Islet of Langerhans (tissue), 1 donor: ENCODE measurements around the gene HPCAL1.

Experiments used
- FAIRE-seq: peaks from one replicate; lab custom pipeline; 2011; peaks lifted over from hg19 to GRCh38; lab: Jason Lieb, UNC

HPCAL1 gene

DNA sequence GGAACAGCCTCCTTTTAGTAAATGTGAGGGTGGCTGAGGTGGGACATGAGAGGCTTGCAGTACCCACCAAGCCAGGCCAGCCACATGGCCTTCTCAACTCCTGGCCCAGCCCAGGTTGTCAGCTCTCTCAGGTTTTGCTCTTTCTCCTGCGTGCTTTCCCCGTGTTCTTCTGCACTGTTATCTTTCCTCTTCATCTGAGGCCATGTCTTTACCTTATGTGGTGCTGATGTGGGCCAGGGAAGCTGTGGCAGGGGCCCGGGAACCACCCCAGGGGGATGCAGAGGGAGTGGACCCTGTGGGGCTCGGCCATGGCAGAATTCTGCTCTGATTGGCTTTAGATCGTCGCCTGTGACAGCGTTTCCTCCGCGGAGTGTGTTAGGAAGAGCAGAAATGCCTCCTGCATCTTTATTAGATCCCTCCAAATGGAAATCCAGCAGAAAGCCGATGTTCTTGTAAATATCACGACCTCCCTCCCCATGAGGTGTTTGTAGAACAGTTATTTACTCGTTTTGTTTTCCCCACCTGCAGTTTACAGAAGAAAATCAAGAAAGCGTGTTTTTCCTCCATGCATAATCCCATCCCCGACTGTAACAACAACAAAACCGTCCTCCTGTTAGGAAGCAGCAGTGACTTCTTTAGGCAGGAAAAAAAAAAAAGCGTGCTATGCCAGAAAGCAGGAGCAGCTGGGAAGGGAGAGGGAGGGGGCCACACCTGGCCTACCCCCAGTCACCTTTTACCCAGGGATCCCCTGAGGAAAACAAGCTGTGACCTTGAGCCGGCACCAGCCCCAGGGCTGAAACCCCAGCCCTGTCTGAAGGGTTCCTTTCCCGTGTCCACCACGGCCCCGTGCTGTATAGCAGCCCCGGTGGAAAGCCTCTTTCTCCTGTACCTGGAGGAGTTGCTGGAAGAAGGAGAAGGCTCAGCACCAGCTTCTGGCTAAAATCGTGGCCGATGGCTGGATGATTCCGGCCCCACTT is 54.8 kb downstream of the HPCAL1 start:
- no peak for FAIRE-seq

DNA sequence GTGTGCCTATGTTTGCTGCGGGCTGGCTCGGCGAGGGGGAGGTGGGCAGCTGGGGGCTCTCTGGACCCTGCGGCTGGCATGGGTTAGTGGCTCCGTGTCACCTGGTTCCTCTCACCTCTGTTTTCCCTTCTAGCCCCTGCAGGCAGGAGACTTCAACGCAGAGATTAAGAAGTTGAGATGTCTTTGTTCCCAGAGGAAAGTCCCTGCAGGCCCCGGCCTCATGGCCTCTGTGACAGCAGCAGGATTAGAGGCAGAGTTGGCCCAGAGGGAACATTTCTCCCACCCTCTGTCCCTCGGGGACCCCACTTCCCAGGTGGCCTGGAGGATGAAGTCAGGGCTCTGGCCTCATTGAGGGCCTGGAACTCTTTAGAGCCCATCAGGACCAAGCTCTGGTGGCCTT is 56.5 kb downstream of the HPCAL1 start:
- FAIRE-seq, result no peak

DNA sequence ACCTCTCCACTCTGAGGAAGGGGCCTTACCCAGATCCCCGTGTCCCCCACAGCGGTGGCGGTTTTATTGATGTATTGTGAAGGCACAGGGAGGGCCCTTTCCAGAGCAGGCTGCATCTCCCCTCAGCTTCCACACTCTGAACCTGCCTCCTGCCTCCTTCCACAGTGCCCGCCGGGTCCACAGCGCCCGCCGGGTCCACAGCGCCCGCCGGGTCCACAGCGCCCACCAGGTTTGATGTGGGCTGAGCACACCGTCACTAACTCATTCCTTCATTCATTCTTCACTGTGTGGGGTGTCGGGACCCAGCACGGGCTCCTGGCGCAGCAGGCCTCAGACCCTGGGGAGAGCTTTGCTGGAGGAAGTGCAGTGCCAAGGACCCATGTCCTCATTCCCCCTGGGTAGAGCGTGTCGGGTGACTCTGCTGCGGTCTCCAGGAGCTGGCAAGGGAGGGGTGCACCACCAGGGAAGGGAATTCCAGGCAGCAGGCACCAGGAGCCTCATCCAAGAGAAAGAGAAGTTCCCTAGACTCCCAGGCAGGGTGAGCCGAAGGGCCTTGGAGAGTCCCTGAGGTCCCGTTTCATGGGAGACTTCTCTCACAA is 57.1 kb downstream of the HPCAL1 start:
- no peak for FAIRE-seq

DNA sequence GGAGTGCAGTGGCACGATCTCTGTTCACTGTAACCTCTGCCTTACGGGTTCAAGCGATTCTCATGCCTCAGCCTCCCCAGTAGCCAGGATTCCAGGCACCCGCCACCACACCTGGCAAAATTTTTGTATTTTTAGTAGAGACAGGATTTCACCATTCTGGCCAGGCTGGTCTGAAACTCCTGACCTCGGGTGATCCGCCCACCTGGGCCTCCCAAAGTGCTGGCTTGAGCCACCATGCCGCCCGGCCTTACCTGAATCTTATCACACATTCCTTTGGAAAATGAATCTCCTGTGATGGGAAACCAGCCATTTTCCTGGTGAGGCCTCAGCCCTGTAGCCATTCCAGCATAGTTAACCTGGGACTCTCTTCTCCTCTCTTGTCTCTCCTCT is 57.8 kb downstream of the HPCAL1 start:
- FAIRE-seq, result no peak

DNA sequence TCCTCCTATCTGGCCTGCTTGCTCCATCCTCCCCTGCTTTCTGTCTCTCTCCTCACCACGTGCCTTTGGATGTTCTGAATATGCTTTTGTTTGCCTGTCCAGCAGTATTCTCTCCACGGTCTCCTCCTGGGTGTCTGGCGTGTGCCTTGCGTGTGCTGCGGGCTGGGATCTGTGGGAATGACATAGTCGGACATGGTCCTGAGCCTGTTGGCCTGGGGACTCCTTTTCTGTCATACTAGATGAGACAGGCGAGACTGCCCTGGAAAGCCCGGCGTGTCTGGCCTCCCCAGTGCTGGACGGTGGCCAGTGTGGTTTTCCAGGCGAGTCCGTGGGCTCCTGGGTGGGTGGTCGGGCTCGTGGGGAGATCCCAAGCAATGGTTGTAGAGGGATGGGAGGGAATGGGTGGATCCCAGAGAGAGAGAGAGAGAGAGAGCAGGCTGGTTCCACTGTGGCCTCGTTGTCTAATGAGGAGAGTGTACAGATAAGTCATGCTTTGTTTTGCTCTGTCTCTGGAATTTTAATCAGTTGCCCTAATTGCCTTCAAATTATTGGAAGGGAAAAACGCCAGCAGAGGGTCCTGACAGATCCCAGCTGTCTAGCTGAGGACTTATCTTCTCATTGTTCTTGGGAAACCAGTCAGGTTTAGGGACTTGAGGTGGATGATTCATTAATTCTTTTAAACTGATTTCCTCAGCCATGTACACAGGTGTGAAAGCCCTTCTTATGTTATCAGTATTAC is 58.3 kb downstream of the HPCAL1 start:
- FAIRE-seq, result no peak

DNA sequence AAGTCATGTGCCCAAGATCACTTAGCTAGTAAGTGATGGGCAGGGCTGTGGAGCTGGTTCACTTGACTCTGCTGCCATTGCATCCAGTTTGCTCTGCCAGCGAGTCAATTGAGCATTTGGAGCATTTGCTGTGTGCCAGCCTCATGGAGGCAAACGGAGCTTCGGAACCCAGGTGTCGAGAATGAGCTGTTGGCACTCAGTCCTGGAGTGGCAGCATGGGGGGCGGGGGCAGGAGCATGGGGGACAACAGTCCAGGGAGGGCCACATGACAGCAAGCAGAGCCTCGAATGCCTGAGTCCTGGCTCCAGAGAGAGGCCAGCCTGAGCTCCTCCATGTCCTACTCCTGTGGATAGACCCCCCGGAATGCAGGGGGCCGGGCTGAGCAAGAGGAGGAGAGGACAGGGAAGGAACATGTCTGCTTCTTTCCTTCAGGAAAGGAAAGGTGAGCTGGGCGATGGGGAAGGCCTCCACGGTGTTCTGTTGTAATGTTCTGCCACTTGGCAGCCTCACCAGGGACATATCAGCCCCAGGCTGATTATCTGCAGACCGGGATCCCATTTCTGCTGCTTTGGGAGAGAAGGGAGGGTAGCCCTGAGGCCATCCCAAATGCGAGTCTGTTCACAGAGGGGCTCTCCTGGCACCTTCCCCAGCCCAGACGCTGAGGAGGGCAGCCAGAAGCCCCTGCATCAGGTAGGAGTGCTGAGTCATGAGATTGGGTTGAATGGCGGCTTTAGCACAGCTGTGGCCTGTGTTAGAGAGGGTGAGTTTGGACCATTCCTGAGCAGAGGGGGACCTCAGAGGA is 59.6 kb downstream of the HPCAL1 start:
- FAIRE-seq, result no peak

DNA sequence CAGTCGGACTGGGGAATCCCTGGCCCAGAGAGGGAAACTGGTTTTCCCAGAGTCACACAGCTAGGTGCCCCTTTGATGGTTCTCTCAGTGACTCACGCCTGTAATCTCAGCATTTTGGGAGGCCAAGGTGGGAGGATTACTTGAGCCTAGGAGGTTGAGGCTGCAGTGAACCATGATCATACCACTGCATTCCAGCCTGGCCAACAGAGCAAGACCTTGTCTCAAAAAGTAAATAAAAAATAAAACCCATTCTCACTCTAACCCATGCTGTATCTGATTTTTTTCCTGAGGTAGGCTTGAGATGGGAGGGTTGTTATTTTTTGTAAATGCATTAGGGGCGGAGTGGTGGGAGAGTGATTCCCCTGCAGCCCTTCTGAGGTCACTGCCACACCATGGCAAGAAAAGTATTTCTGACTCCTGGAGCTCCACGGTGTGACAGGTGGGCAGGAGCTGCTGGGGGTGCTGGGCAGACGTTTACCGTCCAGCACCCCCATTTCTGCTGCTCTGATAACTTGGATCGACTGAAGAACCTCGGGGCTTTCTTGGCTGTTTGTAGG is 60.3 kb downstream of the HPCAL1 start:
- no peak for FAIRE-seq

DNA sequence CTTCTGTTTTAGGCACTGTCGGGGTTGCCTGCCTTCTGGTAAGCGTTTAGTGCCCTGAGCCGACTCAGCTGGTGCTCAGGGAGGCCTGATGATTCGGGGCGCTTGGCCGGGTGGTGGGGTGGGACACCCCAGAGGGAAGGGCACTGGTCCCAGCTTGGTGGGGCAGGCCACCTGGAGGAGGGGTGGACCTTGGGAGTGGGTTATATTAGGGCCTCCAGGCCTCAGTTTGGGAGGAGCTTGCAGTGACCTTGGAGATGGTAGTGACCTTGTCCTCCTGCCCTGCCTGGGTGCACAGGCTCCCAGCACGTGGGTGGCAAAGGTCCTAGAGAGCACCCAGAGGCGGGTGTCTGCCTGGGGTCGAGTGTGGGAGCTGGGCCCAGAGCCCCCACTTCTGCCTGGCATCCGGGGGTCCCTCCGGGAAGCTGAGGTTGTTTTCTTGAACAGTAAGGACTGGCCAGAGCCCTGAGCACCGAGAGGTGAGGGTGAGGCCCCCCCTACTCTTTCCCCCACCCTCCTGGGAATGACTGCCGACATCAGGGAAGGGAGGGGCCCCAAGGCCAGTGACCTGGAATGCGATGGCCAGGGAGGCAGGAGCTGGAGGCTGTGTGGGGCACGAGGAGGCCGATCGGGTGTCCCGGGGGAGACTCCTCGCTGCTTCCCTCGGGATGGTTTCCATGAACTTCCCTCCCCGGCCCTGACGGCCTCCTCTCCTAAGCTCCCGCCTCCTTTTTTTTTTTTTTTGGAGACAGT is 61.3 kb downstream of the HPCAL1 start:
- FAIRE-seq, result no peak

DNA sequence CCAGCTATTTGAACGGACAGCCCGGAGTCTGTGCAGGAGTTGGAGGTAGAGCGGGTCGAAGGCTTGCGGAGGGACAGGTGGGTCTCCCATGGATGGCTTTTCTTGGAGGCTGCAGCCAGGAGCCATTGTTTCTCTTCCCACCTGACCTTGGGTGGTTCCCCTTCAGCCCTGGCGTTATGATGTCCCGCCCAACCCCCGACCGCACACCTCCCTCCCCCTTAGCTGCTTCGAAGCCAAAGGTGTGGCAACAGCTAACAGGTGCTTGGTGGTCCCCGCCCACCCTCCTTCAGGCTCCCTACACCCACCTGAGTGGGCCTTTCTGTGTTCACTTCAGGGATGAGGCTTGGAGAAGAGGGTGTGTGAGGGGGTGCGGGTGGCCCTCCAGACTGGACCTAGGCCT is 62.7 kb downstream of the HPCAL1 start:
- FAIRE-seq, result no peak

DNA sequence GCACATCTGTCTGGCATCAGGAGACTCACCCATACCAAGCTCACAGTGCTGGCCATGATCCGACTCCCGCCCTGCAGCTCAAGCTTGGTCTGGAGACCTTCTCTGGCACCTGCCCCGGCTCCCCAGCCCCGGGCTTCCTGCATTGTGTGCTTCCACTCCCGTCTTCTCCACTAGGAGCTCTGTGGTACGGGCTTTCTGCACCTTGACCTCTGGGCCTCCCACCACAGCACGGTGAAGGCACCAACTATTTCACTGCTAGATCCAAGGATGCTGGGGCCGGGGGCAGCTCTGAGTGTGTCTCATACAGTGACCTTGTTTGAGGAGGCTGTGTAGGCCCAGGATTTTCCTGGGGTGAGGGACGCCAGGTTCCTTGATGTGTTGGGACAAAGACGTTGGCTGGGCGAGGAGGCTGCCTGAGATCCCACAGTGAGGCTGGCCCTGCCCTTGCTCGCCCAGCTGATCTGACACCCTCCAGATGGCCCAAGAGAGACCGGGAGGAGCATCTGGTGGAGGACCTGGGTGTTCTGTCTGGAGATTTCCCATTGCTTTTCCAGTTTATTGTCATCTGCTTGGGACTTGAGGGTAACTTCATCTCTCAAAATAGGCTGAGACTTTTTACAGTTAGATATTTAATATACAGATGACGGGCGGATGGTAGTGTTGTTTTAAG is 64.0 kb downstream of the HPCAL1 start:
- no peak for FAIRE-seq

DNA sequence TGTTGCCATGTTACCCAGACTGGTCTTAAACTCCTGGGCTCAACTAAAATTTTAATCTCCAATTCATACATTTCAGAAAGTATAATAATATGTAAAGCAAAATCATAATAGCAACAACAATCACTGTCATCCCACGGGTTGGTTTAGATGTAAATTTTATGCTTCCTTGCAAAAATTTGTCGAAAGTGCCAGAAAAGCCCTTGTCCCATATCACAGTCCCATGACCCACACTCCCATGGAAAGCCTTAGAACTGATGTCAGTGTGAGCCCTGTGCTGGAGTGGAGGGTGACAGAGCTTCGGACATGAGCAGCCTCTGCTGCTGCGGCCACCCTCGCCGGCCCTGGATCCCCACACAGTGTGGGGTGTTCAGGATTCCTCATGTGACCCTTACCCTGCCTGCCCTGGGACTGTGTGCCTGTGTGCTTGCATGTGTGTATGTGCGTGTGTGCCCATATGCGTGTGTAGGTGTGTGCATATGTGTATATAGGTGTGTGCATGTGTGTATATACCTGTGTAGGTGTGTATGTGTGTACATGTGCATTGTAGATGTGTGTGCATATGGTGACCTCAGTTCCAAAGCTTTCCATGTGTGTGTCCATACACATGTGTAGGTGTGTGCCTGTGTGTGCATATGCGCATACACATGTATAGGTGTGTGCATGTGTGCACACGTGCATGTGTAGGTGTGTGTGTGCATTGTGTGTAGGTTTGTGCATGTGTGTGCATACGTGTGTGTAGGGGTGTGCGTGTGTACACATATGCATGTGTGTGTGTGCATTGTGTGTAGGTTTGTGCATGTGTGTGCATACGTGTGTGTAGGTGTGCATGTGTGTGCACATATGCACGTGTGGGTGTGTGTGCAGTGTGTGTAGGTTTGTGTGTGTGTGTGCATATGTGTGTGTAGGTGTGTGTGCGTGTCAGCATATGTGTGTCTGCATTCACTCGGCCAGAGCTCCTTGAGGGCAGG is 65.1 kb downstream of the HPCAL1 start:
- no peak for FAIRE-seq

DNA sequence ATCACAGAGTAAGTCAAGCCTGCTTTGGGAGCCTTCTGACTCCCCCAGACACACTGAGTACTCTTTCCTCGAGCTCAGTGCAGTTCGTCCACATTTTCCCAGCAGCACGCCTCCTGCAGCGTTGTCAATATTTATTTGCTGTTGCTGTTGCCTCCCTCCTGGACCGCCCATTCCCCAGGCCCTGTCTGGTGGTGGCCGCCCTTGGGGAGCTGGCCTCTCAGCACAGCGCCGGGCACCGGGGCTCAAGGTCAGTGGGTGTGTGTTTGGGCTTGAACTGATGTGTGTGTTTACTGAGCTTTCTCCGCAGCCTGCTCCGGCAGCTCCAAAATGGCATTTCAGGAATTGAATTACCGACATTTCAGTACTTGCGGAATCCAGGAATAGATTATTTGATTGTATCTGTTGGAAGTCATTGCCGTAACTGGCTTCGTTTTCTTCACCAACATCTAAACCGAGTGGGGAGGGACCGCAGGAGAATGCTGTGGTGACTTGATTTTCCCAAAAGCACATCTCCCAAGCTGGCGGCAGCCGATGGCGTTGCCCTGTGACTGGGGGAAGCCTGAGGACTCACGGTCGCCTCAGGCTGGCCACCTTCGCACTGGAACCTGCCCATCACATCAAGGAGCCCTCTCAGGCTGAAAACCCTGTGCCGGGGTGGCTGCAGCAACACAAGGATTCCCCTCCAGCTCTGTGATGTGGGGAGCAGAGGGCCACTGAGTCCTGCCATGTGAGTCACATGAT is 66.0 kb downstream of the HPCAL1 start:
- no peak for FAIRE-seq

DNA sequence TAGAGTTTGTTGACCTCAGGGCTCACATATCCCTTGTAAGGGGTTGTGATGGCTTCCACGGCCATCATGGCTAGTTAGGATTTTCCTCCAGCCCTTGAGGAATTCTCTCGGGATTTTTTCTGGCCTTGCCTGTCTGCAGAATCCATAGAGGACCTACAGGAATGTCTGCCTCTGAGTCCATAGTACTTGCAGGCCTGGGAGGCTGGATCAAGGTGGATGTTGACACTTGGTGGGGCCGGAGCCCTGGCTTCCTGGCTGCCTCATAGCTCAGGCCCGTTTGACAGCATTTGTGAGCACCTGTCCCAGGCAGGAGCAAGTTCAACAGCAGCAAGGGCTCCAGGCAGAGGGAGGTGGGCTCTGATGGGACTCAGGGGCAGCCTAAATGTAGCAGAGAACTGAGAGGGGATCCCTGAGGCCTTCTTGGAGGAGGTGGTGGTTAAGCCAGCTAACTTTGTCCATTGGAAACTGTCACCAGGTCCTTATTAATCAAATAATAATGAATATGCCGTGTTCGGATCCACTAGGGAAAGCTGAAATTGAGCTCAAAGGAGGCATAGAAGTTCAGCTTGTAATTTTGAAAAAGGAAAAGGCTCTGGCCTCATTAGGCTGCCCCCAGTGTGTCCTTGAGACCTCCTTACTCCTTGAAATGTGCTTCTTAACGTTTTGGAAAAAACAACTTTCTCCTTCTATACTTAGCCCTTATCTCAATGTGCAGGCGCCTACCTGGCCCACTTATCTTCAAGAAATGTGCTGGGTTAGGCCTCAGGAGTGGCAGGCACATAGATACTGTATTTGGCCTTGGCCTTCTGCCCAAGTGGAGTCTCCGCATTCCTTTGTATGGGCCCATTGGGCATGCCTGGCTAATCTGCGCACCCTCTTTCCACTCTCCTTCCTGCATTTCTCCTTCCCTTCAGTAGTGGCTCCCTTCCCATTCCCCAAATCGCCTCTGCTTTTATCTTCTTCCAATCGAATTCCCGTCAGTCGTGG is 66.9 kb downstream of the HPCAL1 start:
- no peak for FAIRE-seq

DNA sequence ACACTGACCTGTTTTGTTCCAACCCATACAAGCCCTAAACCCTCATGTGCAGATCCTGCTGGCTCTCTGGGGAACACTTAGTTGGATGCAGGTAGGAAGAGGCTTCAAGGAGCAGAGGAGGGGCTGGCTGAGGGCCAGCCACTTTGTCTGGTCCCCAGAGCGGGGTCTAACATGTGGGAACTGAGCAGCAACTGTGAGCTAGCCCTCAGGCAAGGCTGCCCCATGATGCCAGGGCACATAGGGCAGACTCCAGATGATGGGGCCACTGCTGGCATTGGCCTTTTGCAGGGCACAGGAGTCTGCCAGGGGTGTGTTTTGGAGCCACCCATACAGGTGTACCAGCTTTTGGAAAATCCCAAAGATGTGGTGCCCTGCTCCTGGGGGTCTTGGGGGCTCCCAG is 67.7 kb downstream of the HPCAL1 start:
- FAIRE-seq, result no peak

DNA sequence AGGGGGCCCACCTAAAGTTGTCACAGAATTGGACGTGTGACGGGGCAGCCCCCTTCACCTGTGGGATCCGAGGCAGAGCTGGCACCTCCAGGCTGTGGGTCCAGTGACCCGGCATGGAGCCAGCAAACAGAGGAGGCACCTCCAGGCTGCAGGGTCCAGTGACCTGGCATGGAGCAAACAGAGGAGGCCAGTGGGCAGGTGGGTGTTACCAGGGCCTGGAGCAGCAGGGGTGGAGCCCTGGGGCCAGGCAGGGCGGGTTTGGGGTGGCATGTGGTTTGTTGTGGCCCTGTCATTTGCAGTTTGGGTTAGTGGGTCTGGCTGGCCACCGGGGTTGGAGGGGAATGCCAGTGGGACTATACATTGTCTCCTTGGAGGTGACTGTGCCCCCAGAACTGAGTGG is 68.2 kb downstream of the HPCAL1 start:
- FAIRE-seq, result no peak

DNA sequence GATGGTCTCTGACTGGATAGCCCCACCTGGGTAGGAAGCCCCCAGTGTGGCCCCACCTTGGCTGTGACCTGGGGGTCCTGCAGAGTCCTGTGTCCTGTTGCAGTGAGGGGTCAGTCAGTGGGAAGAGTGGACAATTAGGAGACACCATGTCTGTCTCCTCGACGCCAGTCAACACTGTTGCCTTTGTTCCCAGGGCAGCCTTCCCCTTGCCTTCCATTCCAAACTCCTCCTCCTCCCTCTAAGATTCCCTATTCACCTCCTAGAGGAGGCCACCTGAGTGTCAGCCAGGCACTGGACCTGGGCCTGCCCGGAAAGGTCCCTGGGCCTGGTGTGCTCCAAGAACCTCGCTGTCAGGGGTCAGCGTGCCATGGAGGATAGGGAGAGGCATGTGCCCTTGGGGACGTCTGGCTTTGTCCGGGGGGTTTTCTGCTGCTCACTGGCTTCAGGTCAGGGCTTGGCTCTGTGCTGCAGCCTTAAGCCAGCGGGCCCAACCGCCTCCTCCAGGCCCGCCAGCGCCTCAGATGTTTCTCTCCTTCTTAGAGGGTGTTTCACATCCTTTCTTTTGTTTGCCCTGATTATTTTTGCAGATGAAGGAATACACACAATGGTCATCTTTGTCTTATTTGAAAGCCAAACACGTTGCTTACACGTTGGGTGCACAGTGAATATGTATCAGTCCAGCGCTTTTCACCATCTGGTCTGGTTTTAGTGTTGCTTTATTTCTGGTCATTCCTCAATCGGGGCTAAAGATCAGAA is 68.9 kb downstream of the HPCAL1 start:
- no peak for FAIRE-seq
